GM18526 (cell line): ENCODE data around the gene SSBP4.

Source experiments
- POLR2A ChIP-seq: IDR thresholded peaks from 3 replicates; pipeline ENCODE4 v1.6.1; 2011; ENCODE audit not compliant: insufficient read length; ENCODE audit errors: extremely low read depth

The SSBP4 gene

DNA sequence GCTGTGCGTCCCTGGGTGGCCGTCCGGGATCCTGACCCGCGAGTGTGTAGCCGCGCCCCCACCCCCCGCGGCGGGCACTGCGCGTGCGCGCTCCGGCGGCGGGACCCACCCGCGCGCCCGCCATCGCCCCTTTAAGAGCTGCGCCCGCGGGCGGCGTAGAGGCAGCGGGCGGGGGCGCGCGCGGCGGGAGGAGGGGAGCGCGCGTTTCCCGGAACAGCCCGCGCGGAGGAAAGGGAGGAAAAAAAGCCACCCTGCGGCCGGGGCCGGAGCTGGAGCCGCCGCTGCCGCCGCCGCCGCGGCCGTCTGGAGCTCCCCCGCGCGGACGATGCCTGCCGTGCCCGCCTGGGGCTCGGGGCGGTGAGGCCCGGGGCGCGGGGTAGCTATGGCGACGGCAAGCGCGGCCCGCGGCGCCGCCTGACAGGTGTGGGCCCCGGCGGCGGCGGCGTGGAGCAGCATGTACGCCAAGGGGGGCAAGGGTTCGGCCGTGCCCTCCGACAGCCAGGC, at the start of gene SSBP4:
SSBP4 (plus strand) TSS at position 204 of the 504 bp plus-strand sequence; CDS start at position 455, 251 bp downstream.
- peak; percentile 26 for TF ChIP-seq POLR2A

DNA sequence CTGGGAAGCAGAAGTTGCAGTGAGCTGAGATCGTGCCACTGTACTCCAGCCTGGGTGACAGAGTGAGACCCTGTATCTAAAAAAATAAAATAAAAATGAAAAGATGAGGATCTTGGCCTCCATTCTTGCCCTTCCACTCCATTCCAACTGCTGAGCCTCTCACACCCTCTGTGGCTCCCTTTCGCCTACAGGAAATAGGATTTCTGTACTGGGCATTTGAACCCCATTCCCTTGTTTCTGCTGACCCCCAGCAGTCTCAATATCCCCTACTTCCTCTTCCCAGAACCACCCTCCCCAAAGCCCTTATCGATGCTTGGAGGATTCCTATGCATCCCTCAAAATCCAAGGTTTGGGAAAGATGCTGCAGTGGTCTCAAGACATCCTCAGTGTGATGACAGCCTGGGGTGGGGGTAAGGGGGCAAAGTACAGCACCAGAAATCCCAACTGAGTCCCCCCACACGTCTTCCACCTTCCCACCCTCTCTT, 45.7 kb upstream of the SSBP4 start:
- no peak for TF ChIP-seq POLR2A

DNA sequence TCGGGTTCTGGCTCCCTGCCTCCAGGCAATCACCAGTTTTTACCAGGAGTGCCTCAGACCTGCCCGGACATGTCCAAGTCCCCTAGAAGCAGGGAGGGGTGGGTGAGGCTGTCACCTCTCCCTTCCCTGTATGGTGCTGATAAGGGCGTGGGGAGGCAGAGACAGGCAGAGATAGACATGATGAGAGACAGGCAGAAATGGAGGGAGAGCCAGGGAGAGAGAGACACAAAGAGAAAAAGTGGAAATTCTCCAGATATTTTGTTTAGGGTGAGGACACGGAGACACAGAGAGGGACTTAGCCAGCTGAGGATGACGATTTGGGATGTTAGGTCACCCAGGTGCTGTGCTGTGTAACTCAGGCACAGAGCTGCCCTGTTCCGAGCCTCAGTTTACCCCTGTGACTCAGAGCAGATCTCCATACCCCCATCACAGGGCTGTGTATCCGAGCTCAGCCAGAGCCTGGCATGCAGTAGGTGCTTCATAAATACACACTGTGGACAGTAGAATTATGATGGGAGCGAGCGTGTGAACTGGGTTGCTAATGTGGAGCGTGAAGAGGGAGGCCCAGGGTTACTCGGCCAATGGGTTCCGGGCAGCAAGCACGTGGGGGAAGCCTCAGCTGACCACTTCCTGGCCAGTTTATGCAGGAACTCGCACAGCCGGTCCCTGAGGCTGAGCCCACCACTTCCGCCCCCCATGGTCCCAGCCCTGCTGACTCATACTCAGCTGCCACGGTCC, 45.1 kb upstream of the SSBP4 start:
- TF ChIP-seq POLR2A, result peak; percentile 48

GRCh38 chr19:18377026-18377425, 42.2 kb upstream of the SSBP4 start:
- no peak for TF ChIP-seq POLR2A

DNA sequence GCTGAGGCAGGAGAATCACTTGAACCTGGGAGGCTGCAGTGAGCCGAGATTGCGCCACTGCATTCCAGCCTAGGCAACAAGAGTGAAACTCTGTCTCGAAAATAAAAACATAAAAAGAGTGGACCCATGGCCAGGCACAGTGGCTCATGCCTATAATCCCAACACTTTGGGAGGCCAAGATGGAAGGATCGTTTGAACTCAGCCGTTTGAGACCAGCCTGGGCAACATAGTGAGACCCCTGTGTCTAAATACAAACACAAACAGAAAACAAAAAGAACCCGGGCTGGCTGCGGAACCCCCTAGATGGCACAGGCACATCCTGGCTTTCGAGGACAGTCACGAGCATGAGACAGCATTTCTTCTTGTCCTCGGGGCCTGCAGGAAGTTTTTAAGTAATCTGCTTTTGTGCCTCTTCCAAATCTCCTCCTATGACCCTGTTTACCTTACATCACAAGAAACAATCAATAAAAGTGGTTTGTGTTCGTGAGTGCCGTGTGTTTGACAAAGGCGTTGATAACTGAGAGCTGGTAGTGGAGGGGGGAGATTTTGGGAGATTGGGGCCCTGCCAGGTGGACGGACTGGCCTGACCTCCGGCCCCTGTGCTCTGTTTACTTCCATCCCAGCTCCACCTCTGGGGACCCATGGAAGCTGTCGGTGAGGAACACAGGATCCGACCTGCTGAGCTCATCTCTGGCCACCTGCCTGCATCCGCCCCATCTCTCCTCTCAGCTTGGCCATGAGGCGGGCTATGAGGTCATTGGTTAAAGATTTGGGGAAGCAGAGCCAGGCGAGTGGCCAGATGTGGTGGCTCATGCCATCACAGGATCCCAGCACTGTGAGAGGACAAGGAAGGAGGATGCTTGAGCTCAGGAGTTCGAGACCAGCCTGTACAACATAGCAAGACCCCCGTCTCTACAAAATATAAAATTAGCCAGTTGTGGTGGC, 39.1 kb upstream of the SSBP4 start:
- TF ChIP-seq POLR2A, result no peak

- no peak for TF ChIP-seq POLR2A
These were observed 38.4 kb upstream of the SSBP4 start for GRCh38 chr19:18380843-18381242.

- TF ChIP-seq POLR2A, result no peak
These were observed 34.4 kb upstream of the SSBP4 start for GRCh38 chr19:18384775-18385174.

DNA sequence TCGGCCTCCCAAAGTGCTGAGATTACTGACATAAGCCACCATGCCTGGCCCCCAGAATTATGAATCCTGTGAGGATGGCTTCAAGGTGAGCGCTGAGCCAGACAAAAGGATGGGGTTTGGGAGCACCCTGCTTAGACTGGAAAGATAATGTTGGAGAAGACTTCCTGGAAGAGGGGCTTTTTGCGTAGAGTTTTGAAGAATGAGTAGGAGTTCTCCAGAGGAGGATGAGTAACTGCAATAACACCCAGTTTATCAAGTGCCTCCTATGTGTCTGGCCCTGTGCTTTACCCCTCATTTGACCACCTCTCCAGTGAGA, 33.9 kb upstream of the SSBP4 start:
- TF ChIP-seq POLR2A, result no peak

DNA sequence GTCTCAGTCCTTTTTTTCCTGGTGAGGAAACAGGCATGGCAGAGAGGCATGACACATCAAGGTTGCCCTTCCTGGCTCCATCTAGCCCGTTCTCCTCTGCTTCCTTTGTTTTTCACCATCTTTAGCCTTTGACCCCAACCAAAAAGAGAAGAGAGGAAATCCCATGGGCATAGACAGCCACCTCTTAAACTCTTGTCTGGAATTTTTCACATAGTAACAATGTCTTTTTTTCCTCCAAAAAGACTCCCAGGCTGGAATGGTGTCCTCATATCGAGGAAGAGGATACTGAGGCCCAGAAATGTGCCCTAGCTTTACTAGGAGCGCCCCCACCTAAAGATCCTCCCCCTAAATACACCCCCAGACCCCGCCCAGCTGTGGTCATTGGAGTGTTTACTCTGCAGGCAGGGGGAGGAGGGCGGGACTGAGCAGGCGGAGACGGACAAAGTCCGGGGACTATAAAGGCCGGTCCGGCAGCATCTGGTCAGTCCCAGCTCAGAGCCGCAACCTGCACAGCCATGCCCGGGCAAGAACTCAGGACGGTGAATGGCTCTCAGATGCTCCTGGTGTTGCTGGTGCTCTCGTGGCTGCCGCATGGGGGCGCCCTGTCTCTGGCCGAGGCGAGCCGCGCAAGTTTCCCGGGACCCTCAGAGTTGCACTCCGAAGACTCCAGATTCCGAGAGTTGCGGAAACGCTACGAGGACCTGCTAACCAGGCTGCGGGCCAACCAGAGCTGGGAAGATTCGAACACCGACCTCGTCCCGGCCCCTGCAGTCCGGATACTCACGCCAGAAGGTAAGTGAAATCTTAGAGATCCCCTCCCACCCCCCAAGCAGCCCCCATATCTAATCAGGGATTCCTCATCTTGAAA, 33.3 kb upstream of the SSBP4 start, which contains the start of gene GDF15:
GDF15 (plus strand) TSS at position 484 of the 868 bp plus-strand sequence; CDS start at position 516, 32 bp downstream.
- TF ChIP-seq POLR2A, result peak; percentile 59

DNA sequence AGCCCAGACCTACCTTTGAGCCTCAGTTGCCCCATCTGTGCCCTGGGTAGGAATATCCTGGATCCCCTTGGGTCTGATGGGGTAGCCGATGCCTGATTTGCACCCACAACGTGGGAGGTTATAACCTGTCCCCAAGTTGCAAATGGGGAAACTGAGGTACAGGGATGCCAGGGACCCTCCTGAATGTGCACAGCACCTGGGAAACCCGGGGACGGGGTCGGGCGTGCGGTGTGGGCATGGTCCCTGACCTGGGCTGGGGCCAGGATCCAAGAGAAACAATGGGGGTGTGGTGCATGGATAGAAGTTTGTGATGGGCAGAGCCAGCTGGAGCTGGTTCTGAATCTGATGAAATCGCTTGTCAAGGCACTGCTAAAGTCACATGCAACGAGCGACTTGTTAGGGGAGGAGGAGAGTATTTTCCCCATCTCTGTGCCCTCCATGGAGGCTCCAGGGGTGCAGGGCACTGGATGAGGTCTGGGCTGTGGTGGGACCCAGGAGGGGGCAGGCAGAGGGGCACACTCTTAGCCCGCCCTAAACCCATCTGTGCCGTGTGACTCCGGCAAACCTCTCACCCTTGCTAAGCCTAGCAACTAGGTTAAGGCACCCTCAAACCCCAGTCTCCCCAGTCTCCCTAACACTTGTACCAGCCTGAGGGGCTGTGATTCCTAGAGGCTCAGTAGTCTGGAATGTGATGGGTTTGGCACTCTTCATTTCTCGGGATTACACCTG, 32.5 kb upstream of the SSBP4 start:
- TF ChIP-seq POLR2A, result no peak

DNA sequence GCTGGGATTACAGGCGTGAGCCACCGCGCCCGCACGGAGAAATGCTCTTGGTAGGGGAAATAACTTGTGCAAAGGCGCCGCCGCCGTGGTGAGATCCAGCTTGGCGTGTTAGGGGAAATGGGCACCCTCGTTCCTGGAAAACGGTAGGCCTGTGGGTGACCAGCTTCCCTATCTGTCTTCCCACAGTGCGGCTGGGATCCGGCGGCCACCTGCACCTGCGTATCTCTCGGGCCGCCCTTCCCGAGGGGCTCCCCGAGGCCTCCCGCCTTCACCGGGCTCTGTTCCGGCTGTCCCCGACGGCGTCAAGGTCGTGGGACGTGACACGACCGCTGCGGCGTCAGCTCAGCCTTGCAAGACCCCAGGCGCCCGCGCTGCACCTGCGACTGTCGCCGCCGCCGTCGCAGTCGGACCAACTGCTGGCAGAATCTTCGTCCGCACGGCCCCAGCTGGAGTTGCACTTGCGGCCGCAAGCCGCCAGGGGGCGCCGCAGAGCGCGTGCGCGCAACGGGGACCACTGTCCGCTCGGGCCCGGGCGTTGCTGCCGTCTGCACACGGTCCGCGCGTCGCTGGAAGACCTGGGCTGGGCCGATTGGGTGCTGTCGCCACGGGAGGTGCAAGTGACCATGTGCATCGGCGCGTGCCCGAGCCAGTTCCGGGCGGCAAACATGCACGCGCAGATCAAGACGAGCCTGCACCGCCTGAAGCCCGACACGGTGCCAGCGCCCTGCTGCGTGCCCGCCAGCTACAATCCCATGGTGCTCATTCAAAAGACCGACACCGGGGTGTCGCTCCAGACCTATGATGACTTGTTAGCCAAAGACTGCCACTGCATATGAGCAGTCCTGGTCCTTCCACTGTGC, 30.9 kb upstream of the SSBP4 start:
- peak; percentile 49 for TF ChIP-seq POLR2A

GRCh38 chr19:18388960-18389725, 30.1 kb upstream of the SSBP4 start:
- no peak for TF ChIP-seq POLR2A

DNA sequence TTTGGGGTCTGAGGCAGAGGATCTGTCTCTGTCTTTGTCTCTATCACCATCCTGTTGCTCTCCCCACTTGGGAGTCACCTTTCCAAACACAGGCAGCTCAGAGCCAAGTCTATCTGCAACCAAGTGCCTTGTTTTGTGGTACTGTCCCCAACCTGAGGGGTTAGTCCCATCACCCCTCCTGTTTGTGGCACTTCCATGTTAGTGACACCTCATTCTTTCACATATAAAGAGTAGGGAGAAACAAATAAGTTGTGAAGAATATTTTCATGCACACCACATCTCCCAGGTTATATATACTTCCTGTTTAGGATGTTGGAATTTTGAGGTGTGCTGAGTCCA, 29.5 kb upstream of the SSBP4 start:
- TF ChIP-seq POLR2A, result no peak
